Fibroblast of skin of scalp (primary cell): ENCODE data around the gene MORN1.

Source experiments
- DNase-seq: peaks from one replicate; pipeline ENCODE4 v3.0.0-alpha.2; 2013

MORN1 gene

GRCh38 chr1:2384941-2385481 lies 6.3 kb downstream of the MORN1 start:
- no peak for DNase-seq

- no peak for DNase-seq
Measured at GRCh38 chr1:2384130-2384860, 7.1 kb downstream of the MORN1 start.

- no peak for DNase-seq
Measured at GRCh38 chr1:2383576-2383975, 7.8 kb downstream of the MORN1 start.

- no peak for DNase-seq
Measured at GRCh38 chr1:2382621-2383361, 8.6 kb downstream of the MORN1 start.

GRCh38 chr1:2381741-2382620 lies 9.4 kb downstream of the MORN1 start:
- DNase-seq = peak; percentile 78

GRCh38 chr1:2380816-2381591 lies 10.3 kb downstream of the MORN1 start:
- no peak for DNase-seq

GRCh38 chr1:2379733-2380404 lies 11.5 kb downstream of the MORN1 start:
- DNase-seq = no peak

GRCh38 chr1:2378956-2379732 lies 12.2 kb downstream of the MORN1 start:
- no peak for DNase-seq

GRCh38 chr1:2378441-2378851 lies 12.9 kb downstream of the MORN1 start:
- DNase-seq = no peak

GRCh38 chr1:2377751-2378440 lies 13.5 kb downstream of the MORN1 start:
- no peak for DNase-seq

GRCh38 chr1:2376931-2377672 lies 14.3 kb downstream of the MORN1 start:
- no peak for DNase-seq

- no peak for DNase-seq
Measured at GRCh38 chr1:2376261-2376741, 15.1 kb downstream of the MORN1 start.

- DNase-seq = no peak
Measured at GRCh38 chr1:2375923-2376260, 15.5 kb downstream of the MORN1 start.

- no peak for DNase-seq
Measured at GRCh38 chr1:2375246-2375922, 16.0 kb downstream of the MORN1 start.

GRCh38 chr1:2374252-2375155 lies 16.9 kb downstream of the MORN1 start:
- no peak for DNase-seq

- DNase-seq = no peak
Measured at GRCh38 chr1:2373551-2374251, 17.7 kb downstream of the MORN1 start.
